HG02759 (cell line): ENCODE measurements around the gene CLIC3.

ENCODE experiments used
- ATAC-seq: cut with Tn5 transposase; IDR thresholded peaks from one replicate; pipeline ENCODE4 v1.9.1; 2021; ENCODE audit warnings: mild to moderate bottlenecking, moderate library complexity; ENCODE audit not compliant: unreplicated experiment

CLIC3 gene

GRCh38 chr9:137031904-137032640 lies 35.7 kb upstream of the CLIC3 start, which contains the start of gene FUT7:
FUT7 (minus strand) TSS chr9:137032088; CDS start chr9:137031991, 97 bp downstream.
- no peak for ATAC-seq

GRCh38 chr9:137030538-137031527 lies 34.5 kb upstream of the CLIC3 start:
- ATAC-seq: no peak

- no peak for ATAC-seq
These were observed 33.6 kb upstream of the CLIC3 start for GRCh38 chr9:137030006-137030405.

GRCh38 chr9:137029058-137029936 lies 32.9 kb upstream of the CLIC3 start:
- ATAC-seq: no peak

- peak; percentile 58 for ATAC-seq
These were observed 32.1 kb upstream of the CLIC3 start for GRCh38 chr9:137028263-137029057.

GRCh38 chr9:137027369-137028262 lies 31.2 kb upstream of the CLIC3 start, which contains the start of gene ABCA2:
ABCA2 (minus strand) TSS chr9:137028237; CDS start chr9:137028140, 97 bp downstream.
- ATAC-seq: peak; percentile 18

- no peak for ATAC-seq
These were observed 30.5 kb upstream of the CLIC3 start for GRCh38 chr9:137026828-137027227.

- ATAC-seq: no peak
These were observed 30.0 kb upstream of the CLIC3 start for GRCh38 chr9:137026384-137026783.

- no peak for ATAC-seq
These were observed 29.2 kb upstream of the CLIC3 start for GRCh38 chr9:137025517-137025966.

GRCh38 chr9:137023583-137023991 lies 27.2 kb upstream of the CLIC3 start:
- no peak for ATAC-seq

GRCh38 chr9:137023157-137023556 lies 26.8 kb upstream of the CLIC3 start:
- ATAC-seq: no peak

- no peak for ATAC-seq
These were observed 26.3 kb upstream of the CLIC3 start for GRCh38 chr9:137022662-137023008.

GRCh38 chr9:137021979-137022661 lies 25.8 kb upstream of the CLIC3 start:
- no peak for ATAC-seq

- no peak for ATAC-seq
These were observed 25.2 kb upstream of the CLIC3 start for GRCh38 chr9:137021568-137021978.

GRCh38 chr9:137020771-137021567 lies 24.6 kb upstream of the CLIC3 start:
- ATAC-seq: no peak

- ATAC-seq: no peak
These were observed 23.7 kb upstream of the CLIC3 start for GRCh38 chr9:137019891-137020683.
